SK-N-SH (cell line): ENCODE results near the gene IQSEC1. TPM values are rescaled to one million over a fixed set of nuclear protein-coding genes. Genes with fewer than 3 reads are reported as not detected.

Experiments used
- CTCF ChIA-PET: fragments of 300-600, 350-600 bp; formaldehyde crosslinking; extraction: SDS; loops from one replicate; lab custom pipeline; 2021; lab: Yijun Ruan, JAX
- POLR2A ChIA-PET: fragments of 350-600 bp; sonication (Branson Sonifier 250); formaldehyde crosslinking; extraction: SDS; loops from one replicate; lab custom pipeline; 2020; ENCODE audit warnings: antibody characterized with exemption, inconsistent platforms; lab: Yijun Ruan, JAX
- DNase-seq: peaks from one replicate; pipeline ENCODE4 v3.0.0; 2012
- H2AFZ ChIP-seq: fragments of 200-600 bp; sonication (generic); 2 replicates; pipeline ENCODE4 v1.8.1; 2016; ENCODE audit warnings: antibody characterized with exemption, mild to moderate bottlenecking, low read depth
- H3F3A ChIP-seq: fragments of 200-600 bp; sonication (generic); replicated peaks from 2 replicates; pipeline ENCODE3; 2016; ENCODE audit warnings: antibody characterized with exemption, mild to moderate bottlenecking; ENCODE audit not compliant: insufficient read depth
- H3K27ac ChIP-seq, 2 experiments: fragments of 200-500 bp in 1 of 2; fragments of 200-600 bp in 1 of 2; sonication (Bioruptor generic) in 1 of 2; sonication (generic), shearing (Covaris generic) in 1 of 2; 2 replicates each; pipeline versions ENCODE4 v1.5.1 to v1.6.1; 2014 to 2016; ENCODE audit warnings: low read depth in 2 of 2, inconsistent platforms in 1 of 2, low read length in 1 of 2, mild to moderate bottlenecking in 1 of 2, mixed read lengths in 1 of 2
- H3K27me3 ChIP-seq: fragments of 200-600 bp; sonication (generic), shearing (Covaris generic); 2 replicates; pipeline ENCODE4 v1.6.1; 2016; ENCODE audit warnings: mixed run types; ENCODE audit not compliant: insufficient read depth
- H3K36me3 ChIP-seq, 2 experiments: fragments of 200-500 bp in 1 of 2; fragments of 200-600 bp in 1 of 2; sonication (Bioruptor generic) in 1 of 2; sonication (generic) in 1 of 2; replicated peaks in 1 of 2; 2 replicates each; pipeline versions ENCODE3 to v1.5.1; 2014 to 2016; ENCODE audit warnings: low read length in 1 of 2, mild to moderate bottlenecking in 1 of 2; ENCODE audit not compliant: insufficient read depth in 2 of 2, control insufficient read depth in 1 of 2
- H3K4me1 ChIP-seq, 2 experiments: fragments of 200-500 bp in 1 of 2; fragments of 200-600 bp in 1 of 2; sonication (Bioruptor generic) in 1 of 2; sonication (generic), shearing (Covaris generic) in 1 of 2; 2 replicates each; pipeline versions ENCODE4 v1.5.1 to v1.6.1; 2014 to 2016; ENCODE audit warnings: low read depth in 1 of 2, low read length in 1 of 2, mixed run types in 1 of 2; ENCODE audit not compliant: insufficient read depth in 2 of 2, control insufficient read depth in 1 of 2
- H3K4me2 ChIP-seq: fragments of 200-600 bp; sonication (generic), shearing (Covaris generic); 2 replicates; pipeline ENCODE4 v1.6.1; 2017; ENCODE audit warnings: mixed run types
- H3K4me3 ChIP-seq, 2 experiments: fragments of 200-500 bp in 1 of 2; fragments of 200-600 bp in 1 of 2; sonication (Bioruptor generic) in 1 of 2; sonication (generic), shearing (Covaris generic) in 1 of 2; 2 replicates each; pipeline versions ENCODE4 v1.5.1 to v1.8.1; 2014 to 2016; ENCODE audit warnings: low read depth in 2 of 2, inconsistent platforms in 1 of 2, low read length in 1 of 2, mild to moderate bottlenecking in 1 of 2, mixed read lengths in 1 of 2, moderate library complexity in 1 of 2
- H3K79me2 ChIP-seq: fragments of 200-600 bp; sonication (generic); 2 replicates; pipeline ENCODE4 v1.8.1; 2017; ENCODE audit warnings: mild to moderate bottlenecking; ENCODE audit not compliant: insufficient read depth
- H3K9ac ChIP-seq: fragments of 200-600 bp; sonication (generic); 2 replicates; pipeline ENCODE4 v1.6.1; 2017; ENCODE audit warnings: mixed run types
- H3K9me2 ChIP-seq: fragments of 200-600 bp; sonication (generic); 2 replicates; pipeline ENCODE4 v1.6.1; 2017; ENCODE audit warnings: mixed run types
- H3K9me3 ChIP-seq: fragments of 200-600 bp; sonication (generic); 2 replicates; pipeline ENCODE4 v1.6.1; 2017; ENCODE audit warnings: mixed run types, mild to moderate bottlenecking, moderate library complexity
- H4K20me1 ChIP-seq: fragments of 200-600 bp; sonication (generic); 2 replicates; pipeline ENCODE4 v1.6.1; 2017; ENCODE audit warnings: mild to moderate bottlenecking, mixed run types; ENCODE audit not compliant: insufficient read depth
- CHD2 ChIP-seq: fragments of 150-350 bp; IDR thresholded peaks from 2 replicates; pipeline ENCODE4 v1.6.1; 2018; ENCODE audit warnings: low read length; ENCODE audit not compliant: partially characterized antibody
- EP300 ChIP-seq, 2 experiments: IDR thresholded peaks; 2 replicates each; pipeline versions ENCODE4 v1.4.0 to v1.6.1; 2012; ENCODE audit warnings: borderline replicate concordance in 1 of 2, low read depth in 1 of 2, low read length in 1 of 2
- FOSL2 ChIP-seq: IDR thresholded peaks from 2 replicates; pipeline ENCODE4 v1.4.0; 2012; ENCODE audit warnings: low read depth, mild to moderate bottlenecking, moderate library complexity, borderline replicate concordance
- GATA2 ChIP-seq: sonication (generic); formaldehyde crosslinking; IDR thresholded peaks from 2 replicates; pipeline ENCODE4 v1.5.0; 2020; ENCODE audit warnings: mild to moderate bottlenecking, missing genetic modification reagents
- MAX ChIP-seq: IDR thresholded peaks from 2 replicates; pipeline ENCODE4 v1.4.0; 2012; ENCODE audit warnings: low read depth
- MEF2A ChIP-seq: IDR thresholded peaks from 2 replicates; pipeline ENCODE4 v1.4.0; 2012; ENCODE audit warnings: low read depth, borderline replicate concordance
- NFIC ChIP-seq: IDR thresholded peaks from 2 replicates; pipeline ENCODE4 v1.4.0; 2012; ENCODE audit warnings: borderline replicate concordance
- NRF1 ChIP-seq: IDR thresholded peaks from 2 replicates; pipeline ENCODE4 v1.6.1; 2012; ENCODE audit warnings: low read depth, mild to moderate bottlenecking, low read length
- PBX3 ChIP-seq: IDR thresholded peaks from 2 replicates; pipeline ENCODE4; 2012
- RAD21 ChIP-seq: IDR thresholded peaks from 2 replicates; pipeline ENCODE4 v1.6.1; 2012; ENCODE audit warnings: mild to moderate bottlenecking, low read length
- RCOR1 ChIP-seq: fragments of 150-350 bp; IDR thresholded peaks from 2 replicates; pipeline ENCODE4 v1.6.1; 2017; ENCODE audit warnings: antibody characterized with exemption, low read length
- RXRA ChIP-seq: IDR thresholded peaks from 2 replicates; pipeline ENCODE4 v1.4.0; 2012; ENCODE audit warnings: low read depth, mild to moderate bottlenecking, borderline replicate concordance
- YY1 ChIP-seq: IDR thresholded peaks from 2 replicates; pipeline ENCODE4 v1.4.0; 2012; ENCODE audit warnings: low read depth, mild to moderate bottlenecking
- WGBS: methylation state at CpG from one replicate; pipeline ENCODE4 v1.1.6; 2017; ENCODE audit warnings: low lambda C conversion rate; 5-methylcytosine and 5-hydroxymethylcytosine counted together
- polyA plus RNA-seq, 3 experiments: library from polyadenylated mRNA; depleted of rRNA; stranded (reverse); fragments of >200 nt; gene quantifications; 2 replicates each; pipeline ENCODE4 v1.2.3, GENCODE V29; 2012
- TF ChIP-seq, protein P1 (sequence below): fragments of 200-600 bp; sonication (generic); IDR thresholded peaks from 2 replicates; pipeline ENCODE4 v1.6.1; 2017; ENCODE audit warnings: antibody characterized with exemption, mild to moderate bottlenecking, moderate library complexity
- TF ChIP-seq, protein P2 (sequence below): IDR thresholded peaks from 2 replicates; pipeline ENCODE4 v1.6.1; 2012; ENCODE audit warnings: mild to moderate bottlenecking, low read depth, low read length, moderate library complexity
- TF ChIP-seq, protein P3 (sequence below): IDR thresholded peaks from 2 replicates; pipeline ENCODE4 v1.4.0; 2012; ENCODE audit warnings: low read depth, borderline replicate concordance

The IQSEC1 gene
- polyA plus RNA-seq, 1 of the 3 experiments (the other 2 are of a cell fraction), result 6.2 TPM

GRCh38 chr3:13053893-13054292, 19.3 kb downstream of the IQSEC1 start:
- WGBS, result 75% methylated on average over 11 of the region's 12 CpGs

GRCh38 chr3:13053420-13053819, 19.8 kb downstream of the IQSEC1 start:
- H3K9me3 ChIP-seq, result no peaks in the 10 kb centered on the region
- no peak for DNase-seq
- ChIA-PET CTCF (interaction anchor here (1.2 kb wide), 1 partner anchor 14 kb away, joined by 3 read pairs; no protein-coding TSS in a partner anchor), POLR2A (no interaction called here)
- H3K4me3 ChIP-seq, result no peak overlapping the region
- H3K9ac ChIP-seq, result no peak overlapping the region
- H4K20me1 ChIP-seq, result no peaks in the 10 kb centered on the region
- no peaks in the 10 kb centered on the region for H3K36me3 ChIP-seq
- no peak overlapping the region for H3K4me2 ChIP-seq
- no peaks in the 10 kb centered on the region for H3K79me2 ChIP-seq
- no peaks in the 10 kb centered on the region for H3K27me3 ChIP-seq
- peaks cover 0 to 20% of the 10 kb centered on the region in 2 experiments; a peak in 1 of 4 replicates for H3K4me1 ChIP-seq
- WGBS, result 55% methylated on average over 8 of the region's 8 CpGs
- H3K9me2 ChIP-seq, result no peaks in the 10 kb centered on the region
- no peak overlapping the region for H2AFZ ChIP-seq
- H3K27ac ChIP-seq, result no peak overlapping the region
- no peaks in the 10 kb centered on the region for H3F3A ChIP-seq
- TF ChIP-seq, protein P1, sequence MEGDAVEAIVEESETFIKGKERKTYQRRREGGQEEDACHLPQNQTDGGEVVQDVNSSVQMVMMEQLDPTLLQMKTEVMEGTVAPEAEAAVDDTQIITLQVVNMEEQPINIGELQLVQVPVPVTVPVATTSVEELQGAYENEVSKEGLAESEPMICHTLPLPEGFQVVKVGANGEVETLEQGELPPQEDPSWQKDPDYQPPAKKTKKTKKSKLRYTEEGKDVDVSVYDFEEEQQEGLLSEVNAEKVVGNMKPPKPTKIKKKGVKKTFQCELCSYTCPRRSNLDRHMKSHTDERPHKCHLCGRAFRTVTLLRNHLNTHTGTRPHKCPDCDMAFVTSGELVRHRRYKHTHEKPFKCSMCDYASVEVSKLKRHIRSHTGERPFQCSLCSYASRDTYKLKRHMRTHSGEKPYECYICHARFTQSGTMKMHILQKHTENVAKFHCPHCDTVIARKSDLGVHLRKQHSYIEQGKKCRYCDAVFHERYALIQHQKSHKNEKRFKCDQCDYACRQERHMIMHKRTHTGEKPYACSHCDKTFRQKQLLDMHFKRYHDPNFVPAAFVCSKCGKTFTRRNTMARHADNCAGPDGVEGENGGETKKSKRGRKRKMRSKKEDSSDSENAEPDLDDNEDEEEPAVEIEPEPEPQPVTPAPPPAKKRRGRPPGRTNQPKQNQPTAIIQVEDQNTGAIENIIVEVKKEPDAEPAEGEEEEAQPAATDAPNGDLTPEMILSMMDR, result no peak
- no peak for TF ChIP-seq NRF1
- TF ChIP-seq GATA2 (CRISPR knock-in tag), result no peak
- TF ChIP-seq PBX3, result no peak
- TF ChIP-seq, protein P2, sequence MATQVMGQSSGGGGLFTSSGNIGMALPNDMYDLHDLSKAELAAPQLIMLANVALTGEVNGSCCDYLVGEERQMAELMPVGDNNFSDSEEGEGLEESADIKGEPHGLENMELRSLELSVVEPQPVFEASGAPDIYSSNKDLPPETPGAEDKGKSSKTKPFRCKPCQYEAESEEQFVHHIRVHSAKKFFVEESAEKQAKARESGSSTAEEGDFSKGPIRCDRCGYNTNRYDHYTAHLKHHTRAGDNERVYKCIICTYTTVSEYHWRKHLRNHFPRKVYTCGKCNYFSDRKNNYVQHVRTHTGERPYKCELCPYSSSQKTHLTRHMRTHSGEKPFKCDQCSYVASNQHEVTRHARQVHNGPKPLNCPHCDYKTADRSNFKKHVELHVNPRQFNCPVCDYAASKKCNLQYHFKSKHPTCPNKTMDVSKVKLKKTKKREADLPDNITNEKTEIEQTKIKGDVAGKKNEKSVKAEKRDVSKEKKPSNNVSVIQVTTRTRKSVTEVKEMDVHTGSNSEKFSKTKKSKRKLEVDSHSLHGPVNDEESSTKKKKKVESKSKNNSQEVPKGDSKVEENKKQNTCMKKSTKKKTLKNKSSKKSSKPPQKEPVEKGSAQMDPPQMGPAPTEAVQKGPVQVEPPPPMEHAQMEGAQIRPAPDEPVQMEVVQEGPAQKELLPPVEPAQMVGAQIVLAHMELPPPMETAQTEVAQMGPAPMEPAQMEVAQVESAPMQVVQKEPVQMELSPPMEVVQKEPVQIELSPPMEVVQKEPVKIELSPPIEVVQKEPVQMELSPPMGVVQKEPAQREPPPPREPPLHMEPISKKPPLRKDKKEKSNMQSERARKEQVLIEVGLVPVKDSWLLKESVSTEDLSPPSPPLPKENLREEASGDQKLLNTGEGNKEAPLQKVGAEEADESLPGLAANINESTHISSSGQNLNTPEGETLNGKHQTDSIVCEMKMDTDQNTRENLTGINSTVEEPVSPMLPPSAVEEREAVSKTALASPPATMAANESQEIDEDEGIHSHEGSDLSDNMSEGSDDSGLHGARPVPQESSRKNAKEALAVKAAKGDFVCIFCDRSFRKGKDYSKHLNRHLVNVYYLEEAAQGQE, result no peak
- no peak for TF ChIP-seq RXRA

More at GRCh38 chr3:13053893-13054292, 19.3 kb downstream of the IQSEC1 start:
- Histone ChIP-seq H3K9me2 (no peaks in the 10 kb centered on the region), H3K9me3 (no peaks in the 10 kb centered on the region), H2AFZ (no peak overlapping the region), H3K9ac (no peak overlapping the region), H3K36me3 (no peaks in the 10 kb centered on the region), H4K20me1 (no peaks in the 10 kb centered on the region)
- POLR2A ChIA-PET, result no interaction called here
- TF ChIP-seq, protein P3, sequence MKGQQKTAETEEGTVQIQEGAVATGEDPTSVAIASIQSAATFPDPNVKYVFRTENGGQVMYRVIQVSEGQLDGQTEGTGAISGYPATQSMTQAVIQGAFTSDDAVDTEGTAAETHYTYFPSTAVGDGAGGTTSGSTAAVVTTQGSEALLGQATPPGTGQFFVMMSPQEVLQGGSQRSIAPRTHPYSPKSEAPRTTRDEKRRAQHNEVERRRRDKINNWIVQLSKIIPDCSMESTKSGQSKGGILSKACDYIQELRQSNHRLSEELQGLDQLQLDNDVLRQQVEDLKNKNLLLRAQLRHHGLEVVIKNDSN, result no peak
- TF ChIP-seq RAD21 (no peak), CHD2 (no peak), FOSL2 (no peak), YY1 (no peak), EP300 (IDR thresholded peaks at IDR 0.05; ENCODE audit: borderline replicate concordance in 1 of 2, low read depth in 1 of 2, low read length in 1 of 2) (no peak), NFIC (no peak), RCOR1 (no peak), MAX (no peak), NRF1 (no peak), MEF2A (no peak)
- TF ChIP-seq, protein P2, result no peak
- TF ChIP-seq, all 33 proteins: peak for 0
- no peaks in the 10 kb centered on the region for H3K27me3 ChIP-seq
- no peaks in the 10 kb centered on the region for H3K79me2 ChIP-seq
- H3K27ac ChIP-seq, result no peak overlapping the region
- CTCF ChIA-PET, result interaction anchor here (1.2 to 1.4 kb wide), 2 partner anchors 12 to 14 kb away, joined by 3 read pairs; no protein-coding TSS in a partner anchor
- H3K4me3 ChIP-seq, result no peak overlapping the region
- no peaks in the 10 kb centered on the region for H3F3A ChIP-seq
- peaks cover 0 to 23% of the 10 kb centered on the region in 2 experiments; a peak in 1 of 4 replicates for H3K4me1 ChIP-seq
- DNase-seq, result no peak
- no peak overlapping the region for H3K4me2 ChIP-seq
